Renal cortex interstitium (tissue), 11 donors: Measurements from ENCODE around the gene MS4A10. TPM values are rescaled to one million over a fixed set of nuclear protein-coding genes. Genes with fewer than 3 reads are reported as not detected.

Experiments
- DNase-seq, 11 donors: peaks; one replicate each; pipeline ENCODE4 v3.0.0-alpha.2; 2013; ENCODE audit warnings: low read depth in 9 of 11, low spot score in 4 of 11; ENCODE audit errors: extremely low read depth in 1 of 11
- polyA plus RNA-seq, 3 donors: library from polyadenylated mRNA; unstranded; fragments of 120-200 nt; gene quantifications; one replicate each; pipeline ENCODE4 v1.2.1, GENCODE V29; 2013; ENCODE audit not compliant: insufficient read length in 3 of 3

The MS4A10 gene
- polyA plus RNA-seq, 3 donors: 0.13 to 0.21 (median 0.19) TPM

DNA sequence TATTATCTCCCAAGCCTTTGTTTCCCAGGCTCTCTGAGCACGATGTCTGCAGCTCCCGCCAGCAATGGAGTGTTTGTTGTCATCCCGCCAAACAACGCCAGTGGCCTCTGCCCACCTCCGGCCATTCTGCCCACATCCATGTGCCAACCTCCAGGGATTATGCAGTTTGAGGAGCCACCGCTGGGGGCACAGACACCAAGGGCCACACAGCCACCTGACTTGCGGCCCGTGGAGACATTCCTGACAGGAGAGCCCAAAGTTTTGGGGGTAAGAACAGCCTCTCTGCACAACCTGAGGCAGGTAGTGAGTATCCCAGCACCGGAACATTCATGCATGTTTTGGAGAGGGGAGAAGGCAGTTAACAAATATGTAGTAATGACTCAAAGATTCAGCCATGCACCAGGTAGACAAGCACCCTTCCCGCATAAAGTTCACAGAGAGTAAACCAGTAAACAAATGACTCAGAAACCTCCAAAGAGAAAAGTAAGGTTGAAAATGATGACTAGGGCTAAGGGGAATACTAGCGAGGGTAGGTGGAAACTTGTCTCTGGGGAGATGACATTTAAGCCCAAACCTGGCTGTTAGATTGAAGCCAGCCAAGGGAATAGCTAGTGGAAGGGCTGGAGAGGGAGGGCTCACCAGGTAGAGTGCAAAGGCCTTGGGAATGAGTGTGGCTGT is 21.3 kb upstream of the MS4A10 start:
- no peak for DNase-seq

DNA sequence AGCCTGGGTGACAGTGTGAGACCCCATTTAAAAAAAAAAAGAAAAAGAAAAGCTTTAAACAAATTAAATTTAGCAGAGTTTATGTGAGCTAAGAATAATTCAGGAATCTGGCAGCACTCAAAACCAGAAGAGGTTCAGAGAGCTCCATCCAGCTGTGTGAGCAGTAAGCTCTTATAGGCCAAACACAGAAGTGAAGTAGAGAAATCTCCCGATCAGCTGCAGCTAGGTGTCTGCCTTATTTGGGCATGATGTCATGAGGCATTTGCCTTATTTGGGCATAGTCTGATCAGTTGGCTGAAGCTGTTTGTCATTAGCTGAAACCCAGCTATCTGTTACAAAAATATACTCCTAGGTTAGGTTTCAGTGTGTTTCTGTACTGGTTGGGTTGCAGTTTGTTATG is 20.3 kb upstream of the MS4A10 start:
- no peak for DNase-seq

DNA sequence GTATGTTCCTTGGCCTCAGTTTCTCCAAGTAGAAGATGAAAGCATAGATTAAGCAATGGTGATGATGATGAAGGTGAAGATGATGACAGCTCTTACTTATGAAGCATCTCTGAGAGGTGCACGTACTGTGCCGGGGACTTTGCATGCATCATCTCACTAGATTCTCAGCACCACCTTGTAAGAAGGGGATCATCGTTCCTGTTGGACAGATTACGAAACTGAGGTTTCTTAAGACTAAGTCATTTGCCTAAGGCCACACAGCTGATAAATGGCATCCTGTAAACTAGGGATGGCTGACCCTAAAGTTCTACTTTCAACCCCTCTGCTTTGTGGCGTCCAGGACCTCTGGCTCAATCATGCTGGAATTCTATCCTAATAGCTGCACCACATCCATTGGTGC is 19.8 kb upstream of the MS4A10 start:
- no peak for DNase-seq

DNA sequence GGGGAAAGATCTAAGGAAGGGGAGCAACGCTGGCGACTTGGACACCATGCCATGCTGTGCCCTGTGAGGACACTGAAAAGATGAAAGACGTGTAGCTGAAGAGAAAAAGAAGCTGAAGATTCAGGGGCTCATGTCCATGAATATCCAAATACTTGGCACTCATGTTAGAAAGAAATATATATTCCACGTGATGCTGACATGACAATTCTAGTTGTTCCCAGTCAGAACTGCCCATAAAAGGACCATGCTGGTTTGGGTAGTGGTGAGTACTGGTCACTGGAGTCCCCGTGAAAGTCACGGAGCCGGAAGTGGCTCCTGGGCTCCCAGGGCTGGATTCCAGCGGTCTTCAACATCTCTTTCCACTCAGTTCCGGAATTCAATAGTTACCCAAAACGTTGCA is 18.6 kb upstream of the MS4A10 start:
- DNase-seq: no peak

DNA sequence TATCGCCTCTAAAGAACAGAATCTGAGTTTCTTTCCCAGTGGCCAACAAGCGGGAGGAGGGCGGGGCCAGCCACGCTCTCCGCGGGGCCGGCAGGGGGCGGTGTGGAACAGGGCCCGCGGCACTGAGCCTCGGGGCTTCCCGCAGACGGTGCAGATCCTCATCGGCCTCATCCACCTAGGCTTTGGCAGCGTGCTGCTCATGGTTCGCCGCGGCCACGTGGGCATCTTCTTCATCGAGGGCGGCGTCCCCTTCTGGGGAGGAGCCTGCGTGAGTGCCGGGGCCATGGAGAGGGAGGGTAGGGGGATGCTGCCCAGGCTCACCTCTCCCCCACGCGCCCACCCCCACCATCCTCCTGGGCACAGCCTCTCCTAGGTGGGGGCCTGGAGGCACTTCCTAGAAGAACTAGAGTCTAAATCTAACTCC is 17.7 kb upstream of the MS4A10 start:
- DNase-seq: no peak

DNA sequence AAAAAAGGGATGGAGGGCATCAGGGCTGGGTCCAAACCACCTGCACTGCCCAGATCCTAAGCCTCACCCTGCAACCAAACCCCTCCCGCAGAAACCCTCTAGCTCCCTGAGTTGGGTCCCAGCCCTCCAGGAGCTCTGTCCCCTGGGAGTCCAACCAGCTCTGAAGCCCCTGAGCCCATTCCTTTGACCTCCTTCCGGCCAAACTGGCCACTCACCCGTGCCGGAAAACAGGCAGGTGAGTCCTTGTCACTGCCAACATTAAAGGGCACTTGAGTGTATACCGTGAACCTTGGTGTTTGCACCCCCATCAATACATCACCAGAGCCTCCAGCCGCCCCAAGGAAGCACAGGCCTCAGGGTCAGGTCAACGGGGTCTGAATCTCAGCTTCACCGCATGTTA is 16.9 kb upstream of the MS4A10 start:
- no peak for DNase-seq

DNA sequence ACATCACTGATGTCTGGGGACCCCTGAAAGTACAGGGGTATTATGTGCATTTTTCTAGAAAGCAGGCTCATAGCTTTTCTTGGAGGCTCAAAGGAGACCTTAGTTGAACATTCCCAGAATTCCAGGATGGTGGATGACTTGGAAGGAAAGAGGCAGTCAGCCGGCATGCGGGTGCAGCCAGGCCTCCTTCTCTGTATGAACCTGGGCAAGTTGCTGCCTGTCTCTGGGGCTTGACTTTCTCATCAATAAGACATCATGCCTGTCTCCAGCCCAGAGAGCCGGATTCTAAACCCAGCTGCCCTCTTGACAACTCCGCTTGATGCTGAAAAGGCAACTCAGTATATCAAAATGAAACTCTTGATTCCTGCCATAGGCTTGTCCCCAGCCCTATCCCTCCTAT is 15.9 kb upstream of the MS4A10 start:
- DNase-seq: no peak

DNA sequence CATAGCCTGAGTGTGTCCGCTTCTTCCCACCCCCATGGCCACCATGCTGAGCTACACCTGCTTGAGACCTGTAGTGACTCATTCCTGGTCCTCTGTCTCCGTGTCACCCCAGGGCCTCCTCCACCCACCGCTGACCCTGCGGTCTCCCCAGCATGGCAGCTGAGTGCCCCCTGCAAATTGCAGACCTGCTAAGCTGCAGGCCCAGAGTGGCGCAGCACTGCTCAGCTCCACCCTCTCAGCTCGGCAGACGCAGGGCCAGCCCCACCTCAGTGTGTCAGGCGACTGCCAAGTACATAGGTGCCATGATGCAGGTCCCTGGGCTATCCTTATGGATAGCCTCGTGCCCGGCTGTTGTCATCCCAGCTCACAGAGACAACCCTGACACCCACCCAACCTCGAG is 15.3 kb upstream of the MS4A10 start:
- no peak for DNase-seq

DNA sequence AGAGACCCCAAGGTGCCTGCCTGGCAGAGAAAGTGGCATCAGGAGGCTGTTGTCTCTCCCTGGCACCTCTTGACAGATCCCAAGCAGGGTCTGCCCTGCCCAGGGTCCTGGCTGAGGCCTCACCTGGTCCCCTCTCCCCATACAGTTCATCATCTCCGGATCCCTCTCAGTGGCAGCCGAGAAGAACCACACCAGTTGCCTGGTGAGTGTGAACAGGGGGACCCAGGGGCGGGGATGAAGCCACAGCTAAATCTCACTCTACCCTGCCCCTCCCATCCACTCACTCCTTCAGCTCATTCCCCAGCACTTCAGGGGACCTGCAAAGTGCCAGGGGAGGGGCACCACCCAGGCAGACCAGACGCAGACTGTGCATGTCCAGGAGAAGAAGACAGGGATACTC is 14.0 kb upstream of the MS4A10 start:
- no peak for DNase-seq

DNA sequence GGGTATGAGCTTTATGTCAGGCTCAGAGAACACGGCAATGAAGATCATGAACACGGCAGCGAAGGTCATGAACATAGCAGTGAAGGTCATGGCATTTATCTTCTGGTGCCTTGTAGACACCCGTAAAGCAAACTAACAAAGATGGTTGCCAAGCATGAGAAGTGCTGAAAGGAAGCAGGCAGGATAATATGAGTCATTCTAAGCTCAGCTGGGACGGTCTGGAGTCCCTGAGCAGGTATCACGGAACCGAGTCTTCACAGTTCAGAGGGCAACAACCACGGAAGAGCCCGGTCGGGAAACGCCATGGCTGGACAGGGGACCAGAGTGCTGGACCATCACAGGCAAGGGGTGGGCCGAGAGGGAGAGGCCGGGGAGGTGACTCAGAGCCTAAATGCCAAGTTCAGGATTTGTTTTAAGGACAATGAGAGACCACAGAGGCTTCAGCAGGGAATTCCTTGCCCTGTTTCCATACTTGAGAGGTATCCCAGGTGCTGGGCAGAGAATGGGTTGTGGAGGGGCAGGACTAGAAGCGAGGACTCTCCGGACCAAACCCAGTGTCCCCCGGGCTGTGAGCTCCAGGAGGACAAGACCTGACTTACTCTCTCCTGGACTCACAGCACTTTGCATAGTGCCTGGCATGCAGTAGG is 13.1 kb upstream of the MS4A10 start:
- DNase-seq: no peak

DNA sequence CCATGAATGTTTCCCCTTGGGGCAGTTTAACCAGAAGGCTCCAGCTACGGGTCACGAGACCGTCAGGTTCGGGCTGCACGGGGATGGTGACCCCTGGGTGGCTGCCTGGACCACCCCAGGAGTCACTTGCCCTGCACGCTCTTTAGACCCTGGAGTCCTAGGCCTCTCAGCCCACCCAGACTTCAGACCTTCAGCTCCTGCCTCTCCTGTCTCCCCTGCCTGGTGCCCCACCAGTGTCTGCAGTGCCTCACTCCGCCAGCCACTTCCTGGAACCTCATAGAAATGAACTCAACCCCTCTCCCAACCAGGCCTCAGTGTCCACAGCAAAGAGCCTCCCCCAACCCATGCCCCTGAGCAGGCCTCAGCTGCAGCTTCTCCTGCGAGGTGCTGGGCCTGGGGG is 12.5 kb upstream of the MS4A10 start:
- no peak for DNase-seq

DNA sequence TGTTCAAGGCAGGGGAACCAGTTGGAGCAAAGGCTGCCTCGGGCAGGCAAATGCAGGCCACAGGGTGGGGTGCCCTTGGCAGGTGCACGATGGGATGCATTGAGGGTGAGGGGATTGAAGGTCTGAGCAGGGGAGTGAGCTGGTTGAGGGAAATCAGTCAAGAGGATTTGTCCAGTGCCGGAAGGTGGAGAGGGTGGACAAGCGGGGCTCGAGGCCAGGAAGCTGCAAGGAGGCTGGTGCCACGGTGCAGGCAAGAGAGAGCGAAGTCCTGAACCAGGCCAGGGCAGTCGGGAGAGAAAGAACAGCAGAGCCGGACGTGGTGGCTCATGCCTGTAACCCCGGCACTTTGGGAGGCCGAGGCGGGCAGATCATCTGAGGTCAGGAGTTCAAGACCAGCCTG is 10.4 kb upstream of the MS4A10 start:
- DNase-seq: no peak

DNA sequence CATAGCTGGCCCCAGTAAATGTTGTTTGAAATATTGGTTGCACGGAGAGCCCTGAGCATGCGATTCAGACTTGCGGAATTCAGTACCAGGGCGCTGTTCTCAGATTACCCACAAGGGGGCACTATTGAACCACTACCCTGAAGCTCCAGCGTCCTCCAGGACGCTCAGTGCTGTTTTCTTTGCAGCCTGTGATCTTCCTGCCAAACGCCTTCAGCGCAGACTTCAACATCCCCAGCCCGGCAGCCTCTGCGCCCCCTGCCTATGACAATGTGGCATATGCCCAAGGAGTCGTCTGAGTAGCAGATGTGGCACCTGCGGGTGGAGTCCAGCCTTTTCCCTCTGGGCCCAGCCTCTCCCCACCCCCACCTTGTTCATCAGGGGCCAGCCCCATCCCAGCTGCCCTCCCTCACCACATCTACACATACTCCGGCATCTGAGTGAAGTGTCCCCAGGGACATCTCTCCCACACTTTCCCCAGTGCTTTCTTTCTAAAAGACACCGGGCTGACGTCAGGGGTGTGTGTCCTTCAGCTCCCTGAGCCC is 9.6 kb upstream of the MS4A10 start:
- DNase-seq: peak; percentile 73 to 90 (median 85)

DNA sequence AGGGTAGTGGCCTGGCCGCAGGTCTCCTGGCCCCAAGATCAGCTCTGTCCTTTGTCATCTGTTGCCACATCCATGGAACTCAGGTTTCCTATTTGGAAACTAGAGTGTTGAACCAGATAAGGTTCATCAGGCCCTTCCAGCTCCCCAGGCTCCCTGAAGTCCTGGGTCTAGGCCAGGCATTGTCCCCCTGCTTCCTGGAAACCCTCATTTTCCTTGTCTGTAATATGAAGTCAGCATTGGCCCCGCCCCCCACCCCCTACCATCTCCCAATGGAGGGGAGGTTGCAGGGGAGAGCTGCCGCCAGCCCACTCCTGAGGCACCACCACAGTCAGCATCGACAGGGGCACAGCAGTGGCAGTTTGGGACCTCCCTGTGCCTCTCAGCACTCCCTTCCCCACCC is 9.0 kb upstream of the MS4A10 start:
- no peak for DNase-seq

DNA sequence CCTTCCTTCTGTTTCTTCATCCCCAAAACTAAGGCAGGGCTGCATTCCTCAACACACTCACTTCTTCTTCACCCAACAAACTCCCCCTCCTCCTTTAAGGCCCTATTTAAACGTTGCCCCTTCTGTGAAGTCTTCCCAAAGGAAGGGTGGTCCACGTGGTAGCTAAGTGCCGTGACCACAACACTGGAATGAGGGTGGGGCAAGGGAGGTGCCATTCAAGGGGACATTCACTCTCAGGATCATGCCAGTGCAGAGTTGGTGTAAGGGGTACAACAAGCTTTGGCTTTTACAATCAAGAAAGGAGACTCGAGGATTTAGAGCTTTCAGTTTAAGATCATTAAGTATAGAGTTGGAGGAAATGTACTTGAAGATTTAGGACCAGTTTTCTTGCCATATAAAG is 8.0 kb upstream of the MS4A10 start:
- DNase-seq: no peak

DNA sequence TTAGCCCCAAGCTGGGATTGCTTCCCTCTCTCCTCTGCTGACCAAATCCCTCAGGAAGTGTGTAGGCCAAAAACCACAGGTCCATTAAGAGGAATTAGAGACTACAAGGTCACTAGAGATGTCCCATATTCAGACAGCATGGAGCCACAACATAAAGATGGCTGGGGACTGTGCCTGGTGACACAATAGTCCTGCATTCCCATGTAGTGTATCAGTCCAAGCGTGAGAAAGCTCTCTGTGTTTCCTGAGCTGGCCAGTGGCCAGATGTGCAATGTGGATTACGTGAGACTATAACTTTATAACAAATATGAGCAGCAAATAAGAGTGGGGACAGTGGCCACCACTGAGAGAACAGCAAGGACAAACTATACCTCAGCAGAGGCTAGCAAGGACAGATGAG is 7.6 kb upstream of the MS4A10 start:
- no peak for DNase-seq

DNA sequence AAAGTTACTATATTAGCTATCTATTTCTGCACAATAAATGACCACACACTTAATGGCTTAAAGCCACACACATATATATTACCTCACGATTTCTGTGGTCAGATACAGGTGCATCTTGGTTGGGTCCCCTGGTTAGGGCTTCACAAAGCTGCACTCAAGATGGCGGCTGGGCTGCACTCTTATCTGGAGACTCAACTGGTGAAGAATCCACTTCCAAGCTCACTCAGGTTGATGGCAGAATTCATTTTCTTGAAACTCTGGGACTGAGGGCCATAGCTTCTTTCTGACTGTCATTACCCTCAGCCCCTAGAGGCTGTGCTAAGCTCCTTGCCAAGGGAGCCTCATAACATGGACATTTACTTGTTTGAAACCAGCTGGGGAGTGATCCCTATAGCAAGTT is 5.1 kb upstream of the MS4A10 start:
- no peak for DNase-seq

DNA sequence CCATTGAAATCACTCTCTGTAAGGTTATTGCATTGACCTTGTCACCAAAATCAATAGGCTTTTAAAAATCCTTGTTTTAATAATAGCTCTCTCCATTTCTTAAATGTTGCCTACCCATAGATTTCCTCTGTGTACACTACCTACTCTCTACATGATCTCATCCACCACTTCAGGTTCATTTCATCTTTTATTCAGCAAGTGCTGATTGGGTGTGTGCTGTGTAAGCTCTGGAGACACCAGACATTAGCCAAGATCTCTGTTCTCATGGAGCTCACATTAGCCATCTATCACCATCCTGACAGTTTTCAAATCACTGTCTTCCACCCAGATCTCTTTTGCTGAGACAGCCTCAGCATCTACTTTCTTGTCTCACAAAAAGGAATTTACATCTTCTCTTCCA is 4.4 kb upstream of the MS4A10 start:
- no peak for DNase-seq

DNA sequence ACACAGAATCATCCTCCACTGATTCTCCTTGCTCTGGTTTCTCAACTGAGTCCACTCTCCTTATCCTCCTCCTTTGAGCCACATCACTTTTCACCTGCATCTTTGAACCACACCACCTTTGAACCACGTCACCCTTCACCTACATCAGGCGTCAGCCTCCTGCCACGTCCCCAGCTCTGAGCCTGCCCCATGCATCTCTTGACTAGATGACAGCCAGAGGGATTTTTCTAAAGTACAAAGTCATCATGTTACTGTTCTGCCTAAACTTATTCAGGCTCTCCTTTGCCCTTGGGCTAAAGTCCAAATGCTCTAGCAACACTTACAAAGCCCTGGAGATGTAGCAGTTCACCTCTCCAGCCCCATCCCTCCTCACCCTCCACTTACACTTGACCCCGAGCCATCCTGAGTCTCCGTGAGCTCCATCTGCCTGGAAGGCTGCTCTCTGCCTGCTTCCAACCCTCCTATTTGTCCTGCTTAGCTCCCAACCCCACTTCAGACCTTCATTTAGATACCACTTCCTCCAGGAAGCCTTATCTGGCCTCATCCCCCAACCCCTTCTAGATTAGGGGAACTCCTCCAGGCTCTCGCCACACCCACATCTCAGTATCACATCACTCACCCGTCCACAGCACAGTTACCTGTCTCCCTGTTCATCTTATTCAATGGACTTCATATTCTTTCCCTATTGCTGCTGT is 3.7 kb upstream of the MS4A10 start:
- no peak for DNase-seq

DNA sequence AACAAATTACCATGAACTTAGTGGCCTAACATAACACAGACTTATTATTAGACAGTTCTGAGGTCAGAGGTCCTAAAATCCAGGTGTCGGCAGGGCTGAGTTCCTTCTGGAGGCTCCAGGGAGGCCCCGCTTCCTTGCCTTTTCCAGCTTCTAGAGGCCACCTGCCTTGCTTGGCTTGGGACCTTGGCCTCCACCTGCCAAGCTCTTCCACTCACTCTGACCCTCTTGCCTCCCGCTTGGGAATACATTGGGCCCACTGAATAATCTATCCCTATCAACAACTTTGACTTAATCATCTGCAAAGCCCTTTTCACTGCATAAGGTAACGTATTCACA is 3.2 kb upstream of the MS4A10 start:
- no peak for DNase-seq
